Retinal pigment epithelial cell (primary cell): ENCODE data around the gene MATR3.
A peak's percentile ranks its signal among the peaks of the same experiment; 100 is the strongest.

ENCODE experiments used
- DNase-seq: peaks from one replicate; pipeline ENCODE4 v3.0.0-alpha.2; 2010; ENCODE audit warnings: low read depth
- H3K4me3 ChIP-seq: 2 replicates; pipeline ENCODE4 v1.5.1; 2011; ENCODE audit warnings: mild to moderate bottlenecking, low read length, control low read depth, moderate library complexity
- CTCF ChIP-seq: conservative IDR thresholded peaks from 2 replicates; pipeline ENCODE4 v1.5.1; 2011; ENCODE audit warnings: low read depth, low read length, control low read depth, inconsistent platforms

Gene MATR3

GRCh38 chr5:139358064-139358463 is 64.5 kb downstream of the MATR3 start:
- no peak for TF ChIP-seq CTCF
- no peak overlapping the region for H3K4me3 ChIP-seq

GRCh38 chr5:139360384-139360783 is 66.8 kb downstream of the MATR3 start:
- no peak for TF ChIP-seq CTCF
- no peak for DNase-seq
- H3K4me3 ChIP-seq, result no peak overlapping the region

More at GRCh38 chr5:139358064-139358463, 64.5 kb downstream of the MATR3 start:
- no peak for DNase-seq

- DNase-seq, result no peak
- H3K4me3 ChIP-seq, result no peak overlapping the region
- TF ChIP-seq CTCF, result no peak
Measured at GRCh38 chr5:139361835-139362429, 68.4 kb downstream of the MATR3 start.

- no peak overlapping the region for H3K4me3 ChIP-seq
- no peak for DNase-seq
- TF ChIP-seq CTCF, result no peak
Measured at GRCh38 chr5:139363937-139364336, 70.4 kb downstream of the MATR3 start.

GRCh38 chr5:139364466-139364865 is 70.9 kb downstream of the MATR3 start:
- no peak for DNase-seq
- no peak overlapping the region for H3K4me3 ChIP-seq
- TF ChIP-seq CTCF, result no peak

GRCh38 chr5:139368613-139369012 is 75.1 kb downstream of the MATR3 start:
- TF ChIP-seq CTCF, result peak; percentile 16
- no peak for DNase-seq
- no peak overlapping the region for H3K4me3 ChIP-seq

- no peak overlapping the region for H3K4me3 ChIP-seq
- no peak for TF ChIP-seq CTCF
- no peak for DNase-seq
Measured at GRCh38 chr5:139369181-139369580, 75.6 kb downstream of the MATR3 start.
